ENCODE results near the gene SLC30A7.

SLC30A7 gene

GRCh38 chr1:101029184-101029583 is 133.3 kb downstream of the SLC30A7 start:
- TF ChIP-seq CTCF (IDR thresholded peaks at IDR 0.05; ENCODE audit: low read depth, low read length) = no peak
- H3K4me3 ChIP-seq (ENCODE audit: low read depth, low read length) = no peak overlapping the region

DNA sequence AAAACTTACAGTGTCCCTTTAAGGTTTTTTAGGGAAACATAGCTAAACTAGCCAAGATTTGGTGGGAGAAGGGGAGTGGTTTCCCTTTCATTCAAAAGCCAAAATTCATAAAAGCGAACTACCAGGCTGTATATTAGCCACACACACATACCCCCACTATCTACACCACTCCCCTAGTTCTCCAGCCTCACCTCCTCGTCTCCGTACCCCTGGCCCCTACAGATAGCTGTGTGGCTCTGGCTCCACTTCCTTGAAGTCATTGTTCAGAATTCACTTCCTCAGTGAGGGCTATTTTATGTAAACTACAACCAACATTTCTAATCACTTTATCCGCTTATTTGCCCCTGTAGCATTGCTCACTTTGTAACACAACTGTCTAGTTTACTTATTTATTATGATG is 135.0 kb downstream of the SLC30A7 start:
- no peak for TF ChIP-seq CTCF (IDR thresholded peaks at IDR 0.05; ENCODE audit: low read depth, low read length)
- no peak overlapping the region for H3K4me3 ChIP-seq (ENCODE audit: low read depth, low read length)
